RWPE1 (cell line): ENCODE data around the gene JAK1.

Experiments
- CTCF ChIA-PET: fragments of 350-600 bp; sonication (Branson Sonifier 250); formaldehyde crosslinking; extraction: SDS; loops from one replicate; lab custom pipeline; 2021; lab: Yijun Ruan, JAX
- POLR2A ChIA-PET: fragments of 400-600 bp; formaldehyde crosslinking; extraction: SDS; loops from one replicate; lab custom pipeline; 2020; ENCODE audit warnings: antibody characterized with exemption; ENCODE audit not compliant: low non-redundant PET; lab: Yijun Ruan, JAX
- DNase-seq: peaks from one replicate; pipeline ENCODE4 v3.0.0; 2012; ENCODE audit warnings: low spot score
- H3K27ac ChIP-seq: fragments of 450-650 bp; 2 replicates; pipeline ENCODE4 v1.5.1; 2017
- TF ChIP-seq, protein P1 (sequence below): fragments of 450-650 bp; conservative IDR thresholded peaks from 2 replicates; pipeline ENCODE4 v1.5.1; 2017; ENCODE audit warnings: low read depth, mild to moderate bottlenecking

The JAK1 gene

DNA sequence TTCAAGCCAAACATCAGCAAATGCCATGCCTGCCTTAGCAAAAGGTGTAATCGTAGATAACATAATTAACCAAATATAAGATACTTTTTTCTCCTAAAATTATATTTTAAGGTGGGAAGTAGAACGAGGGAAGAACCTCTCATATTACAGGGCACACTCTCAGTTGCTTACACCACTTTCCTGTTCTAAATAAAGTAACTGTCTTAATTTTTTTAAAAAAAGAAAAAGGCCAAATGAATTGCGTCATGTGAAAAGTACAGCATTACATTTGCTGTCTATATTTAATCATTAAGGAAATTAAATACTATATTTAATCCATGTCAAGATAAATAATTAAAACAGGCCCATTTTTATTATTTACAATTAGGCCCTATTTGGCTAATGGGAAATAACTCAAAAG lies 23.7 kb downstream of the JAK1 start:
- TF ChIP-seq, protein P1, sequence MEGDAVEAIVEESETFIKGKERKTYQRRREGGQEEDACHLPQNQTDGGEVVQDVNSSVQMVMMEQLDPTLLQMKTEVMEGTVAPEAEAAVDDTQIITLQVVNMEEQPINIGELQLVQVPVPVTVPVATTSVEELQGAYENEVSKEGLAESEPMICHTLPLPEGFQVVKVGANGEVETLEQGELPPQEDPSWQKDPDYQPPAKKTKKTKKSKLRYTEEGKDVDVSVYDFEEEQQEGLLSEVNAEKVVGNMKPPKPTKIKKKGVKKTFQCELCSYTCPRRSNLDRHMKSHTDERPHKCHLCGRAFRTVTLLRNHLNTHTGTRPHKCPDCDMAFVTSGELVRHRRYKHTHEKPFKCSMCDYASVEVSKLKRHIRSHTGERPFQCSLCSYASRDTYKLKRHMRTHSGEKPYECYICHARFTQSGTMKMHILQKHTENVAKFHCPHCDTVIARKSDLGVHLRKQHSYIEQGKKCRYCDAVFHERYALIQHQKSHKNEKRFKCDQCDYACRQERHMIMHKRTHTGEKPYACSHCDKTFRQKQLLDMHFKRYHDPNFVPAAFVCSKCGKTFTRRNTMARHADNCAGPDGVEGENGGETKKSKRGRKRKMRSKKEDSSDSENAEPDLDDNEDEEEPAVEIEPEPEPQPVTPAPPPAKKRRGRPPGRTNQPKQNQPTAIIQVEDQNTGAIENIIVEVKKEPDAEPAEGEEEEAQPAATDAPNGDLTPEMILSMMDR: no peak
- no peak overlapping the region for H3K27ac ChIP-seq
- ChIA-PET POLR2A (no interaction called here), CTCF (no interaction called here)
- DNase-seq: no peak

DNA sequence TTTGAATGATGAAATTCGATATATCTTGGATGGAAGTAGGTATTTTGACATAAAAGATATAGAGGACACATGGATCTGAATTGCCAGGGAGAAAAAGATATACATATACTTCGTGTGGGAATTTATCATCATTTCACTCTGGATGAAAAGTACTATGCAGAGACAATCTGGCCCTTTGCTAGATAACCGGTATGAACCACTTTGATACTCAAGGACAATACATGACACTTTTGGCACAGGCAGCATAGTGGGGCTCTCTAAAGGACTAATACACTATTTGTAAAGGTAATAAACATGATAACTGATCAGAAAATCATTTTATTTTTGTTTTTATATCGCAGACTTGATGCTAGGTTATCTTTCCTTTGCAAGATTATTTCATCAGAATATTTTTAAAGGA lies 24.2 kb downstream of the JAK1 start:
- H3K27ac ChIP-seq: no peak overlapping the region
- TF ChIP-seq, protein P1: no peak
- ChIA-PET CTCF (no interaction called here), POLR2A (no interaction called here)
- no peak for DNase-seq

DNA sequence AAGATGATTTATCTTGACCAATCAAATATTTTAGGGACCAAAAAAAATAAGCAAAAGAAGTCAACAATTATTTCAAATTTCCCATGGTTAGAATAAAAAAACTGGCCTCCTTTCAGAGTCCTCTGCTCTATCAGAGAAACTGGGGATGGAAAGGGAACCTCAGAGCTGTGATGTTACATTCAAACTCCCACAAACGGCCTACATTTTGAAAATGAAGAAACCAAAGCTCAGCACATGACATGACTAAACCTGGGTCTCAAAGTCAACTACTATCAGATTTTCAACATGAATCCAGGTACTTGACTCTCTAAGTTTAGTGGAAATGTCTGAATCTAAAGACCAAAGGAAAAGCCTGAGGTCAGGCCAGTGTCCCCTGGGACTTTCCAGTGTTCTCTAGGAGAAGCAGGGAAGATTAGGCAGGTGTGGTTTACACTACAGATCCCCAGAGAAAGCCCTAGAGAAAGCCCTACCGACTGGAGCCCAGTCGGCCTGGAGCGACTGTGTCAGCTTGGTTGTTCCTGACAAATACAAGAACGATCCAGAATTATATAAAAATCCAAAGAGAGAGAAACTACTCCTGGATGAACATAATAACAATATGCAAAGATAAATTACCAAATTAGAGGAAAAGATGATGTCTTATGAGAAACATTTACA lies 24.8 kb downstream of the JAK1 start:
- DNase-seq: no peak
- H3K27ac ChIP-seq: no peak overlapping the region
- POLR2A ChIA-PET: no interaction called here
- TF ChIP-seq, protein P1: no peak
- CTCF ChIA-PET: no interaction called here

DNA sequence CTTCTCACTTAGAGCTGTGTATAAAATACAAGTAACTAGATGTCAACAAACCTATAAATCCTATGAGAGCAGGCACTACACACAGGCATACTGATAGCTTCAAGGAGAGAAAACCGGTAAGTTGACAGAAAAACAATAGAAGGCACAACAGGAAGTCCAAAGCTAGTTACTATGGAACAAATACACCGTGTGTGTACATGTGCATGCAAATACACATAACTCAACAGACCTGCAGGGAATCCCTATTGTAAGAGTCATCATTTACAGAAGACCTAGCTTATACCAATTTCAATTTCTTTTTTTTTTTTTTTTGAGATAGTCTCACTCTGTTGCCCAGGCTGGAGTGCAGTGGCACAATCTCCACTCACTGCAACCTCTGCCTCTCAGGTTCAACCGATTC lies 26.3 kb downstream of the JAK1 start:
- ChIA-PET POLR2A (no interaction called here), CTCF (no interaction called here)
- TF ChIP-seq, protein P1: no peak
- DNase-seq: no peak
- H3K27ac ChIP-seq: no peak overlapping the region

- DNase-seq: no peak
- H3K27ac ChIP-seq: no peak overlapping the region
- POLR2A ChIA-PET: no interaction called here
- CTCF ChIA-PET: no interaction called here
- TF ChIP-seq, protein P1: no peak
Observed at GRCh38 chr1:64938991-64939390, 27.4 kb downstream of the JAK1 start.

GRCh38 chr1:64936956-64937355 lies 29.4 kb downstream of the JAK1 start:
- TF ChIP-seq, protein P1: no peak
- no peak overlapping the region for H3K27ac ChIP-seq
- POLR2A ChIA-PET: no interaction called here
- no peak for DNase-seq
- CTCF ChIA-PET: interaction anchor here (0.6 kb wide), 1 partner anchor 49 kb away, joined by 3 read pairs; no protein-coding TSS in a partner anchor
